ENCODE measurements around the gene IGF2R.

- TF ChIP-seq CTCF (IDR thresholded peaks at IDR 0.05), result no peak
- no peak for TF ChIP-seq POLR2AphosphoS5 (IDR thresholded peaks at IDR 0.05)
Measured at GRCh38 chr6:160069050-160069454, 100.2 kb downstream of the IGF2R start.
